ENCODE data around the gene SLC66A3.

GRCh38 chr2:11144738-11145079 lies 10.6 kb upstream of the SLC66A3 start:
- TF ChIP-seq CTCF (IDR thresholded peaks at IDR 0.05) (no peak), POLR2A (IDR thresholded peaks at IDR 0.05) (no peak), POLR2AphosphoS5 (IDR thresholded peaks at IDR 0.05) (no peak)
